Lower leg skin (tissue), 3 donors: ENCODE data around the gene LIN7A.

Experiments used
- POLR2A ChIP-seq, 2 donors: fragments of 450-650 bp; IDR thresholded peaks; one replicate each; pipeline ENCODE4 v1.6.1; 2016 to 2017; ENCODE audit warnings: antibody characterized with exemption in 2 of 2, mild to moderate bottlenecking in 1 of 2, moderate library complexity in 1 of 2
- TF ChIP-seq, protein P1 (sequence below), 3 donors: fragments of 450-650 bp; IDR thresholded peaks; one replicate each; pipeline ENCODE4 v1.5.1; 2016; ENCODE audit warnings: antibody characterized with exemption in 3 of 3, mild to moderate bottlenecking in 3 of 3, moderate library complexity in 2 of 3

DNA sequence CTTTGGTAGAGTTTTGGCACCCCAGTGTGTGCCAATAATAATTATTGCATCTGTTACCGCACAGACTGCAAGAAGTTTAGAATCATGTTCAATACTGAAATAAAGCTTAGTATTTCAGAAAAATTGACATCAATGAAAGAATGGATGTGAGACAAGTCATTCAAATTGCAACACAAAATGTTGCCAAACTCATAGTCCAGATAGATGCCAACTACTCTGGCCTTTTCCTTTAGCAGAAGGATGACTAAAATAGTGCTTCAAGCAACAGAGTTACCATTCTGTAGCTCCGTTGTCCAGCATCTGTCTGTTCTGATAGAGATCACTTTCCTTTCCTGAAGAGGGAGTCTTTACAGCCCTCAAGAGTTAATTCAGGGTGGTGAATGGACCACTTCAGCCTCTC, 77.5 kb downstream of the LIN7A start:
- TF ChIP-seq, protein P1, sequence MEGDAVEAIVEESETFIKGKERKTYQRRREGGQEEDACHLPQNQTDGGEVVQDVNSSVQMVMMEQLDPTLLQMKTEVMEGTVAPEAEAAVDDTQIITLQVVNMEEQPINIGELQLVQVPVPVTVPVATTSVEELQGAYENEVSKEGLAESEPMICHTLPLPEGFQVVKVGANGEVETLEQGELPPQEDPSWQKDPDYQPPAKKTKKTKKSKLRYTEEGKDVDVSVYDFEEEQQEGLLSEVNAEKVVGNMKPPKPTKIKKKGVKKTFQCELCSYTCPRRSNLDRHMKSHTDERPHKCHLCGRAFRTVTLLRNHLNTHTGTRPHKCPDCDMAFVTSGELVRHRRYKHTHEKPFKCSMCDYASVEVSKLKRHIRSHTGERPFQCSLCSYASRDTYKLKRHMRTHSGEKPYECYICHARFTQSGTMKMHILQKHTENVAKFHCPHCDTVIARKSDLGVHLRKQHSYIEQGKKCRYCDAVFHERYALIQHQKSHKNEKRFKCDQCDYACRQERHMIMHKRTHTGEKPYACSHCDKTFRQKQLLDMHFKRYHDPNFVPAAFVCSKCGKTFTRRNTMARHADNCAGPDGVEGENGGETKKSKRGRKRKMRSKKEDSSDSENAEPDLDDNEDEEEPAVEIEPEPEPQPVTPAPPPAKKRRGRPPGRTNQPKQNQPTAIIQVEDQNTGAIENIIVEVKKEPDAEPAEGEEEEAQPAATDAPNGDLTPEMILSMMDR (IDR thresholded peaks at IDR 0.05) = no peak
- no peak for TF ChIP-seq POLR2A (IDR thresholded peaks at IDR 0.05)
